Mucosa of descending colon (tissue), 3 donors: ENCODE results near the gene RUNX1. TPM values are rescaled to one million over a fixed set of nuclear protein-coding genes. Genes with fewer than 3 reads are reported as not detected.

Experiments used
- ATAC-seq: fragments of 200-7000 bp; cut with Tn5 transposase; one replicate; pipeline ENCODE4 v1.9.1; 2020; ENCODE audit warnings: mild to moderate bottlenecking, moderate library complexity
- DNase-seq, 3 donors: peaks; one replicate each; pipeline ENCODE4 v3.0.0-alpha.2; 2020
- H3K36me3 ChIP-seq: fragments of 200-600 bp; one replicate; pipeline ENCODE4 v1.8.0; 2021; ENCODE audit warnings: low read depth, mild to moderate bottlenecking
- H3K4me1 ChIP-seq: fragments of 200-600 bp; one replicate; pipeline ENCODE4 v1.8.0; 2021; ENCODE audit warnings: low read depth, mild to moderate bottlenecking
- H3K4me3 ChIP-seq: fragments of 200-600 bp; one replicate; pipeline ENCODE4 v1.8.0; 2021; ENCODE audit warnings: mild to moderate bottlenecking
- H3K9me3 ChIP-seq: fragments of 200-600 bp; one replicate; pipeline ENCODE4 v1.8.0; 2021; ENCODE audit warnings: mild to moderate bottlenecking
- CTCF ChIP-seq: fragments of 200-600 bp; IDR thresholded peaks from one replicate; pipeline ENCODE4 v1.8.0; 2022; ENCODE audit warnings: antibody characterized with exemption, mild to moderate bottlenecking
- intact Hi-C, 2 donors: fragments of 100-400 bp; cut with DNase I in 1 of 2; cut with micrococcal nuclease in 1 of 2; formaldehyde crosslinking; loops; one replicate each; pipeline versions ENCODE4 v1.11.0 to v1.11.1; 2022; cut with DNase I, micrococcal nuclease
- total RNA-seq, 3 donors: library from RNA; stranded (reverse); fragmentation: NEBNext Ultra II Directional in 2 of 3; extraction: Animal tissue kit (Norgen Biotek cat#: 25700) in 2 of 3; gene quantifications; one replicate each; pipeline versions ENCODE4 v1.2.1 to v1.2.4, GENCODE V29; 2021 to 2023
- donor health status: DM: no; HTN: no; CAD: no; lungs with moderate emphysema.
- donor health status: DM: no; HTN: no; CAD: no.
- donor health status: DM: no; HTN: yes; CAD: no.

Gene RUNX1
- total RNA-seq, 3 donors from 2014 or later: 16.5 to 29.4 (median 24.0) TPM

GRCh38 chr21:35052801-35053200 lies 3.7 kb upstream of the RUNX1 start:
- intact Hi-C loops: loop anchor here in 1 of 2 donors (5.0 kb wide), 1 partner anchor 140 kb away; no protein-coding TSS in a partner anchor

GRCh38 chr21:35051287-35051818 lies 2.3 kb upstream of the RUNX1 start:
- peak; percentile 49 for TF ChIP-seq CTCF
- no peaks in the 10 kb centered on the region for H3K9me3 ChIP-seq
- no peaks in the 10 kb centered on the region for H3K36me3 ChIP-seq
- peak; percentile 86 for ATAC-seq
- peak; percentile 87 to 92 (median 89) for DNase-seq
- peaks cover 21% of the 10 kb centered on the region for H3K4me1 ChIP-seq
- intact Hi-C loops: loop anchor here in 1 of 2 donors (5.0 kb wide), 1 partner anchor 141 kb away; no protein-coding TSS in a partner anchor
- no peak overlapping the region for H3K4me3 ChIP-seq

More at GRCh38 chr21:35052801-35053200, 3.7 kb upstream of the RUNX1 start:
- peaks cover 15% of the 10 kb centered on the region for H3K4me1 ChIP-seq
- ATAC-seq (no peak), DNase-seq (no peak)
- H3K9me3 ChIP-seq: no peaks in the 10 kb centered on the region
- no peaks in the 10 kb centered on the region for H3K36me3 ChIP-seq
- H3K4me3 ChIP-seq: no peak overlapping the region
- no peak for TF ChIP-seq CTCF

GRCh38 chr21:35050348-35051286 lies 1.5 kb upstream of the RUNX1 start:
- Histone ChIP-seq H3K36me3 (no peaks in the 10 kb centered on the region), H3K9me3 (no peaks in the 10 kb centered on the region), H3K4me3 (no peak overlapping the region), H3K4me1 (peaks cover 21% of the 10 kb centered on the region)
- intact Hi-C loops: loop anchor here in 1 of 2 donors (5.0 kb wide), 1 partner anchor 142 kb away; no protein-coding TSS in a partner anchor
- ATAC-seq: no peak
- no peak for DNase-seq
- no peak for TF ChIP-seq CTCF

- Histone ChIP-seq H3K36me3 (no peaks in the 10 kb centered on the region), H3K4me3 (no peak overlapping the region), H3K4me1 (peaks cover 29% of the 10 kb centered on the region), H3K9me3 (no peaks in the 10 kb centered on the region)
- intact Hi-C loops: loop anchor here in 1 of 2 donors (10.0 kb wide), 1 partner anchor 153 kb away; no protein-coding TSS in a partner anchor
- TF ChIP-seq CTCF: no peak
- ATAC-seq (peak; percentile 5), DNase-seq (no peak)
Observed at GRCh38 chr21:35048183-35048601, 910 bp downstream of the RUNX1 start.

GRCh38 chr21:35046880-35047229 lies 2.2 kb downstream of the RUNX1 start:
- Histone ChIP-seq H3K9me3 (no peaks in the 10 kb centered on the region), H3K4me1 (peaks cover 28% of the 10 kb centered on the region), H3K4me3 (no peak overlapping the region), H3K36me3 (no peaks in the 10 kb centered on the region)
- intact Hi-C loops: loop anchor here in 1 of 2 donors (10.0 kb wide), 1 partner anchor 152 kb away; no protein-coding TSS in a partner anchor
- TF ChIP-seq CTCF: no peak
- DNase-seq (no peak), ATAC-seq (no peak)
